ENCODE results near the gene DKK1. TPM values are rescaled to one million over a fixed set of nuclear protein-coding genes. Genes with fewer than 3 reads are reported as not detected.

Gene DKK1
- total and polyA plus RNA-seq, 2 of the 13 experiments (the other 11 are each of a cell fraction or from before 2014, with no cell fraction given), result 123 to 262 TPM

GRCh38 chr10:52365547-52366432 lies 51.7 kb downstream of the DKK1 start (continued):
- TF ChIP-seq PAXIP1 (CRISPR knock-in tag; conservative IDR thresholded peaks at IDR 0.05) (peak; percentile 92), ZNF574 (CRISPR knock-in tag; IDR thresholded peaks at IDR 0.05) (peak; percentile 80), ZBTB37 (CRISPR knock-in tag; IDR thresholded peaks at IDR 0.05) (peak; percentile 69; the same call in 1 of the 2 replicates), ADNP (CRISPR knock-in tag; IDR thresholded peaks at IDR 0.05) (0 out of 2 replicates have a peak, but pooled peaks have one; percentile 13), NRL (CRISPR knock-in tag; IDR thresholded peaks at IDR 0.05; ENCODE audit: borderline replicate concordance) (peak; percentile 74; the same call in 1 of the 2 replicates), ZNF800 (CRISPR knock-in tag; IDR thresholded peaks at IDR 0.05) (peak; percentile 56; the same call in 1 of the 2 replicates), MTF2 (CRISPR knock-in tag; IDR thresholded peaks at IDR 0.05; ENCODE audit: borderline replicate concordance) (peak; percentile 67; the same call in 1 of the 2 replicates), ZNF224 (CRISPR knock-in tag; IDR thresholded peaks at IDR 0.05) (0 out of 2 replicates have a peak, but pooled peaks have one; percentile 65), HIC2 (CRISPR knock-in tag; IDR thresholded peaks at IDR 0.05; ENCODE audit: low read depth) (0 out of 2 replicates have a peak, but pooled peaks have one; percentile 22), KDM4B (CRISPR knock-in tag; IDR thresholded peaks at IDR 0.05) (peak; percentile 79; the same call in 1 of the 2 replicates), ZNF230 (CRISPR knock-in tag; IDR thresholded peaks at IDR 0.05) (peak; percentile 63; the same call in 1 of the 2 replicates), KDM6A (CRISPR knock-in tag; IDR thresholded peaks at IDR 0.05; ENCODE audit: low read depth) (peak; percentile 58; the same call in 1 of the 2 replicates), NCOA1 (CRISPR knock-in tag; IDR thresholded peaks at IDR 0.05) (peak; percentile 79), ZNF143 (CRISPR knock-in tag; IDR thresholded peaks at IDR 0.05) (peak; percentile 60), PRPF4 (IDR thresholded peaks at IDR 0.05; ENCODE audit: low read depth, low read length, poor library complexity, severe bottlenecking) (peak; percentile 27), ZNF614 (CRISPR knock-in tag; IDR thresholded peaks at IDR 0.05; ENCODE audit: borderline replicate concordance) (peak; percentile 73; the same call in 1 of the 2 replicates)

Measured in HepG2 (cell line).